SK-N-MC (cell line): Measurements from ENCODE around the gene C5orf34.

Source experiments
- EZH2 ChIP-seq: fragments of 200-600 bp; sonication (generic); IDR thresholded peaks from one replicate; pipeline ENCODE4 v1.6.1; 2017; ENCODE audit warnings: antibody characterized with exemption
- FOXP2 ChIP-seq: optimal IDR thresholded peaks from 2 replicates; pipeline ENCODE3; 2011; ENCODE audit warnings: mild to moderate bottlenecking, moderate library complexity; ENCODE audit not compliant: insufficient read depth; ENCODE audit errors: extremely low read length, control extremely low read depth
- POLR2AphosphoS5 ChIP-seq: IDR thresholded peaks from 2 replicates; pipeline ENCODE4 v1.6.1; 2012; ENCODE audit warnings: mild to moderate bottlenecking, low read depth, low read length, borderline replicate concordance

- TF ChIP-seq POLR2AphosphoS5 (no peak), EZH2 (no peak), FOXP2 (no peak)
Observed at GRCh38 chr5:43560128-43560527, 45.2 kb upstream of the C5orf34 start.
